ENCODE data around the gene CAPZB.

Gene CAPZB

DNA sequence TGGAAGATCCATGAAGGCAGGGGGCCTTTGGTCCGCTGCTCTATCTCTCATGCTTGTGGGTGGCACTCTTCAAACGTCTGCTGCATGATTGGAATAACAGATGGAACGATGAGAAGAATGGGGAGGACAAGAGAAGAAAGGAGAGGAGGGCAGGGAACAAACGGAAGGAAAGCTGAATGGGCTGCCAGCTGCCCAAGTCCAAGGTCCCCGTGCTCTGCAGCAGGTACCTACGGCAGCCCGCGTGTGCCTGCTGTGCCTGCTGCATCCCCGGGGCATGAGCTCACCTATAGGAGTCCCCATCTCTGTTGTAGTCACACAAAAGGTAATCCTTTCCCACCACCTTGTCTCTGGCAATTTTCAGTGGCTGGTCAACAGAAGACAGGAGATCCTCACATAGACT lies 100.1 kb downstream of the CAPZB start:
- DNase-seq (ENCODE audit: low spot score) = no peak

DNA sequence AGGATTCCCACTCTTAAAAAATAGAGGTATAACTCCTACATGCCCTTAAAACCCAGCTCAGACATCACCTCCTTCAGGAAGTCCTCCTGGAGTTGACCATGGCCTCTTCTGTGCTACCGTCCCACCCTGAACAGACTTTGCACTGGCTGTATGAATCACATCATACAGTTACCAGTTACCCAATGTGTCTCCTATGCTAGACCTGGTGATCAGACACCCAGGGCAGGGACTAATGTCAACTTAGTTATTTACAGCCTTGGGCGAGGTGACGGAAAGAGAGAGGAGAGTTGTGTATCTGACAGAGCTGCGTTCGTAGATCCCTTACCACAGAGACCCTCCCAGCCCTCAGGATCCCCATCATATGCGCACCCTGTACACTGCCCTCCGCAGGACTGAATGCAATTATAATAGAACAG lies 100.6 kb downstream of the CAPZB start:
- no peak for DNase-seq (ENCODE audit: low spot score)

DNA sequence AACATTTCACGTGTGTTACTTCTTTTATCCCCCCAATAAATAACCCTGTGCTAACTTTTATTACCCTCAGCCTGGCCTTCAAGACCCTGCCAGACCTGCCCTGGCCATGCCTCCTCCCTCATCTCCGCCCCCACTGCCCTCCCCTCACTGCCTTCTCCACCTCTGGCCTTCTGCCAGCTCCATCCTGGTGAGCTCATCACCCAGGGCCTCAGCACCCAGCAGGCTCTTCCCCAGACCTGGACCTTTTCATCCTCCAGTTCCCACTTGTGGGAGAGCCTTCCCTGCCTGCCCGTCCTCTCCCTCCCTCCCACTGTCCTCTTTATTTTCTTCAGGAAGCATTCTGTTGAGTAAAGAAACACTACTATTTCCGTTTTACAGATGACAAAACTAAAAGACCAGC lies 101.2 kb downstream of the CAPZB start:
- DNase-seq (ENCODE audit: low spot score) = no peak

DNA sequence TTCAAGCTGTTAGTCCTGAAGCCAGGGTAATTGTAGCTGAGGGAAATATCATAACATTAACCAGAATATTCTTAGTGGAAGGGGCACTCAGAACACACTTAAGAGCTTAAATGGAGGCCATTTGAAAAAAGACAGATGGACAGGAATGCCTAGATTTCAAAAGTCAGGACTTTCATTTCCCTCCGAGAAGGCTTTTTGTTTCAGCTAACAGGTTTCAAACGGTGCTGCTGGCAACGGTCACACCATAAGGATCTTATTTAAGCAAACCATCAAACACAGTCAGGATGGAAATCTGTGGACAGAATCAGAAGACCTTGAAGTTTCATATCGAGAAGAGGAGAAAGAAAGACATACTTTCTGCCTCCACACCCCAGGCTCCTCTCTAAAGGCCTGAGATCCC lies 103.1 kb downstream of the CAPZB start:
- no peak for DNase-seq (ENCODE audit: low spot score)

DNA sequence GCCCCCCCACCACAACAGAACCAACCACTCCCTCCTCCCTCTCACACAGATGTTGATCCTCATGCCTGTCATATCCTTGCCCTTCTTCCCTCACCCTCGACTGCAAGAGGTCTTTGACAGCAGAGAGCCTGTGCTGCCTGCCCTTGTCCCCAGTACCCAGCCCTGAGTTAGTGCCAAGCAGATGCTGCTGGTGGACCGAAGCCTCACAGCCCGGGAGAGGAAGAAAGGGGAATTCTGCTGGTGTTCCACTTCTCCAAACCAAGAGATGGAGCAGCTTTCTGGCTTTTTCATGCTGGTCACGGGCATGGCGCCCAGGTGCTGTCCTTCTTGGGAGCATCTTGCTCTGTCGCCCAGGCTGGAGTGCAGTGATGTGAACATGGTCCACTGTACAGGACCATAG lies 104.1 kb downstream of the CAPZB start:
- DNase-seq (ENCODE audit: low spot score) = no peak

DNA sequence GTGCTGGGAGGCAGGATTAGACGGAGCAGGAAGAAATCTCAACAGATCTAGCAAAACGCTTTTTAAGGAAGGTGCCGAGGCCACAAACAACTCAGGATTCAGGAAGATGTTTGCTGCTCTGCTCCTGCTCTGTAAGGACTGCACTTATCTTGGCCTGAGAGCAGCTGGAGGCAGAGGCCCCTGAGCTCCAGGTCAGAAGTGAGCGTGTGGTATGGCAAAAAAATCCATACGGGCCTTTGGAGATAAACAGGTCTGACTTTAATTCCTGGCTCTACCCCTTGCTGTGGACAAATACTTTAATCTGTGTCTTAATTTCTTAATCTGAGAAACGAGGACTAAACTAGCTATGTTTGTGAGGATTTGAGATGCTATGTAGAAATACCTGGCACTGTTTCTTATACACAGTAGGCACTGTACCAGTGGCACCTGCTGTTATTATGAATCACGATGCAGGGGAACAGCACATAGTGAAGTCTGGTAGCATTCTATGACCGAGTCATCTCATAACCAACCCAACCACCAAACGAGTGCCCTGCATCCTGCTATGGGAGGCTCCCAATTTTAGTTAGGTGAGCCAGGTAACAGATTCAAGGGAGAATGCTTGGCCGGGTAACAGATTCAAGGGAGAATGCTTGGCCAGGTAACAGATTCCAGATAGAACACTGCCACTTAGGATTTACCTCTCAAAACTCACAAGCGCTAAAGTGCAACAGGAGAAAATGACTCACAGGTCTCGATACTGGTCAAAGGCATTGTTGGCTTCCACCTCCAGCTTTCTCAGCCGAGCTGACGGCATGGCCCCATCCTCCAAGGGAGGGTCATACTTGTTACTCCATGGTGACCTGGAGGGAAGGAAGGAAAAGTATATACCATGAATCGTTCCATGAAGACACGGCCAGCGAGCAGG lies 107.3 kb downstream of the CAPZB start:
- DNase-seq (ENCODE audit: low spot score) = no peak

DNA sequence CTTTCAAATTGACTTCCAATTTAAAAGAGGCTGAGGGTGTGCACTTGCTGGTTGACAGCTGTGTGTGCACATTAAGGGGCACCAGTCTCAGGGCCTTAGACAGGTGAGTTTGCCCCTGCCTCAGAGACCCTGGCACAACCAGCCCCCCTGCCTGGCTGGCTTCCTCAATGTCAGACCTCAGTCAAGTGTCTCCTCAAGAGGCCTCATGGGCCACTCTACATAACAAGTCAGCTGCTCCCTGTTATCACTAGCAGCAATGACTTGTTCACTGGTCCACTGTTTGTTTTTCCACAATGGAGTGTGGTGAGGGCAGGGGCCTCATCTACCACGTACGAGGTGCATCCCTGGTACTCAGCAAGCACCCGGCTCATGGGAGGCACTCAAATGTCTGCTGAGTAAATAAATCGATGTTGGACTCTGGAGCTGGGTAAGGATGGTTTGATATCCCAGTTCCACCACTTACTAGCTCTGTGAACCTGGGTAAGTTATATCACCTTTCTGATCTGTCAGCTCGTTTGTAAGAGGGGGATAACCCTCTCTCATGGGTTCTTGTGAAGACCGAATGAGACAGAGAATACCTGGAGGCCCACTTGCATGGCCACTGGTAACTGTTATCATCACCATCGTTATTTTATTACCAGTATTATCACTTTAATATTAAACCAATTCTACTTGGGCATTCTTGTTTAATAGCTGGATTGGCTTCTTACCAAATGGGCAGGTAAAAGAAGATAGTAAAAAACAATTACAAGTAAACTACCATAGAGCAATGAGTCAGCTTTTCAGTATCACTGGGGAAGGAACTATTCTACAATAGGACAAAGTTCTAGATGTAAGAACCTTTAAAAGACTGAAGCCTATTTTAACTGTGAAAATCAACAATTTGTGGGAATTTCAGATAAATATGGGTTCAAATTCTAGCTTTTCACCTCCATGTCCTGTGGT lies 108.6 kb downstream of the CAPZB start:
- DNase-seq (ENCODE audit: low spot score) = no peak

DNA sequence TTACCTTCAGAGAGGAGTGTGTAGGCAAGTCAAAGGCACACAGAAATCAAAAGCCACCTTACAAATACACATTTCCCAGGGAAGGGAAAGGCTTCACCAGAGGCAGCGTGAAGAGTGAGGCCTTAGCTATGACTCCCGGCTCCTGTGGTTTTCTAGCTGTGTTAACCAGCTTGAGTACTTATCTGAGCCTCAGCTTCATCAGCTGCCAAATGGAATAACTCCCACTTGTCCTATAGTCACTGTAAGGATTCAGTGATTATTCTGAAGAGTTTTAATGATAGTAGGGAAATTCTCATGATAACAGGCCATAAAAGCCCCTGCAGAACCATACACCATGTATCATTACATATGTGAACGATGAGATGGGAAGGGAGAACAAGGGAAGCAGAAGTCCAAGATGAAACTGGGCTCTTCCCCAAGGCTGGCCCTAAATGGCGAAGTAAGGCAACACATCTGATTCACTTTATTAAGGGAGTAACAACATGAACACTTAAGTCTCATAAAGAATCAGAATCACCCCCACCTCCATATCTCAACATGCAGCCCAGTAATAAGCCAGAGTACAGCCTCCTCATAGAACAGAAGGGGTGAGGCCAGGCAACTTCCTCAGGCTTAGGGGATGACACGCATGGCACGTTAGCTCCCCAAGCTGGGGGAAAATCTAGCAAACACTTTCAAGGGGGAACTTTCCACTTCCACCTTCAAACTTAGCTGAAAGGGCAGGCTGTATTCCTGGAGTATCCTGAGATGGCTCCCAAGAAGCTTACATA lies 109.5 kb downstream of the CAPZB start:
- no peak for DNase-seq (ENCODE audit: low spot score)

DNA sequence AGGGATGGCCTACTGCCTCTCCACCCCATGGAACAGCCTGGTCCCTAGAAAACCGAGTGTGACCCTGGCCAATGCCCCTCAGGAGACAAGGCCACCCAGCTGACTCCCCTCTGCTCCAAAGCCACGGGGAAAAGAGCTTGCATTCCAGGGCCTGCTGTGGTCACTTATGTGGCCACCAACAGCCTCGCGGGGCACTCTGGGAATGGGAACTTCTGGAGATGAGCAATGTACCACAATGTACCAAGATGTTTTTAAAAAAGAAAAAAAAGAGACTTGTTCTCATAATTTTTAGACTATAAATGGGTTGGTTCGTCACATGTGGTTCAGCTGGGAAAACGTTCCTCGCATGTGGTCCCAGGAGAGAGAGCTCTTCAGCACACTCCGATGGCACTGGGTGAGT lies 110.4 kb downstream of the CAPZB start:
- DNase-seq (ENCODE audit: low spot score) = no peak

DNA sequence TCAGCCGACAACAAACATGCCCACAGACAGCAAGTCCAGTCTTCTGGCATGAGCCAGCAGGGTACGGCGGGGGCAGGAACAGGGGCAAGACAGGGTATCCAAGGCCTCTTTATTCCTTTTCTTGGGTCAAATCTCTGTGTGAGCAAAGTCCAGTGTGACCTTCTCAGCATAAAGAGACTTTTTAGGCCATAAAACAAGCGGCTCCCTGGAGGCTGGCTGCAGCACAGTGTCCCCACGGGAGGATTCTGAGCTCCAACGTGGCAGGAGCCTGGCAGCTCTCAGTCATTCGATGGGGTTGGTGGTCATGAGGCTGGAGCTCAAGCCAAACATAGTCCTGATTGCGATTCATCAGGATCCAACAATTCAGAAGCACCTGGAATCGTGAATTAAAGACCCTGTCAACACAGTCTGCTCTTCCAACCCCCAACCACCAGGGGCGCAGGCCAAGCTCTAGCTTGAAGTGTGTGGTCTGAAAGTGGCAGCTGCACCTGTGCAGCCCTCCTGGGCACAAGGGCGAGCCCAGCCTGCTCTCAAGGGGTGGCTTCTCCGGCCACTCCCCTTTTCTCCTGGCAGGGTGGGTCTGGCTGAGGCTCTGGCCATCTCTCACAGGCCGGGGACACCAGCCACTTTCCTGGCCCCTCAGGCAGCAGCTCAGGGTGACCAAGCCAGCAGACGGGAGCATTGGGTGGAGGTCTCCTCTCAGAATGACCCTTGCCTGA lies 111.1 kb downstream of the CAPZB start:
- no peak for DNase-seq (ENCODE audit: low spot score)

DNA sequence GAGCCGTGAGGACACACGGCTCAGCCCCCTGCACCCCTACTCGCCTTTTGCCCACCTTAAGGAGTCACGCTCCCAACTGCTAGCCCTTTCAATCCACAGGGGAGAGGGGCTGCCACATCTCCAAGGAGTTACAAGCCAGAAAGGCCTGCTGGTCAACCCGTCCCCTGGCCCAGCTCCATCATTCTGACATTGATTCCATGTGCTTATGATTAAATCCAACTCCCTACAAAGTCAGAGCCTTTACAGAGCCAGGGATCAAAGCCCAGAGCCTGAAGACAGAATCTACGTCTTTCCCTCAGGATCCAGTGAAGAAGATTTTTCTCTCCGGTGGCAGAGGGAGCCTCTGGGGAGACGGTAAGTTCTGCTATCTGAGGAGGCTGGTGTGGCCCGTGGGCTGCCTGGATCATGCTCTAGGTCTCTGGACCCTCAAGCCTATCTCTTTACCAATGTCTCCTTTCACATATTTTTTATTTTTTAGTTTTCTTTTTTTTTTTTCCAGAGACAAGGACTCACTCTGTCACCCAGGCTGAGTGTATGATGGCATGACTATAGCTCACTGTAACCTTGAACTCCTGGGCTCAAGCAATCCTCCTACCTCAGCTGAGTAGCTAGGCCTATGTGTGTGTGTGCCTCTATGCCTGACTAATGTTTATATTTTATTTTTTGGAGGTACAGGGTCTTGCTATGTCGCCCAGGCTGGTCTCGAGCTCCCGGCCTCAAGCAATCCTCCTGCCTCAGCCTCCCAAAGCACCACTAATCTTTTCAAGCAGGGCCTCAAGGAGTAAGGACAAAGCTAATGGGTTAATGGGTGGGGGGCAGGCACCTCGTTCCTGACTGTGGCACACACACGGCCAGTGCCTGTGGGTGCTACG lies 111.9 kb downstream of the CAPZB start:
- no peak for DNase-seq (ENCODE audit: low spot score)

DNA sequence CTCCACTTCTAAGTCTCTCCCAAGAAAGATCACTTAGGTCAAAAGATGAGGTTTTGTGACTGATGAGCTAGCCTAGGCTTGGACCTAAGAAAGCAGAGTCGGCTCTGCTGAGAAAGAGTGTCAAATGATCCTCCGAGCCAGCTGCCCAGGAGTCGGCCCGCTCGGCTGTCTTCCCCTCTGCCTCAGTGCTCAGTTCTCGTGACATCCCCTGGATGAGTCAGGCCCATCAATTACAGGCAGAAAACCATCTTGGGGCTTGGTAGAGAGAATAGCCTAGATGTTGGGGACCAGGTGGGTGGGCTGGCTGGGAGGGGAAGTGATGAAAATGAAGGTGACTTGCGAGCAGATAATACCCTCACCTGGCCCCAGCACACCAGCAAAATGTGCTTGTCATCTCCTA lies 112.7 kb downstream of the CAPZB start:
- DNase-seq (ENCODE audit: low spot score) = no peak

DNA sequence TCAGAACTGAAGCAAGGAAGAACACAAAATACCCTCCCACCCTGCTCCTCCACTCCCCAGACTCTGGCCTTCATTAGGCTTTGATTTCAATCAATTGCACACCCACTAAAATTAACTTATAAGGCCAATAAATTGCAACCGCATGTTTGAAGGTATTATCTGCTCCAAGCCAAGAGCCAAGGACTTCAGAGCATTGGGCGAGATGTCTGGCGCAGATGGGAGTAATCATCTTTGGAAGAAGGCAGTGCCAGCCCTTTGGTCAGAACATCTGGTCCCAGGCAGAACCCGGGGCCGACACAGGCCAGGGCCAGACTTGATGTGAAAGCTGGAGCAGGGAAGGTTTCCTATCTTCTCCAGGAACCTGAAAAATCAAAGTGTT lies 113.2 kb downstream of the CAPZB start:
- DNase-seq (ENCODE audit: low spot score) = no peak

DNA sequence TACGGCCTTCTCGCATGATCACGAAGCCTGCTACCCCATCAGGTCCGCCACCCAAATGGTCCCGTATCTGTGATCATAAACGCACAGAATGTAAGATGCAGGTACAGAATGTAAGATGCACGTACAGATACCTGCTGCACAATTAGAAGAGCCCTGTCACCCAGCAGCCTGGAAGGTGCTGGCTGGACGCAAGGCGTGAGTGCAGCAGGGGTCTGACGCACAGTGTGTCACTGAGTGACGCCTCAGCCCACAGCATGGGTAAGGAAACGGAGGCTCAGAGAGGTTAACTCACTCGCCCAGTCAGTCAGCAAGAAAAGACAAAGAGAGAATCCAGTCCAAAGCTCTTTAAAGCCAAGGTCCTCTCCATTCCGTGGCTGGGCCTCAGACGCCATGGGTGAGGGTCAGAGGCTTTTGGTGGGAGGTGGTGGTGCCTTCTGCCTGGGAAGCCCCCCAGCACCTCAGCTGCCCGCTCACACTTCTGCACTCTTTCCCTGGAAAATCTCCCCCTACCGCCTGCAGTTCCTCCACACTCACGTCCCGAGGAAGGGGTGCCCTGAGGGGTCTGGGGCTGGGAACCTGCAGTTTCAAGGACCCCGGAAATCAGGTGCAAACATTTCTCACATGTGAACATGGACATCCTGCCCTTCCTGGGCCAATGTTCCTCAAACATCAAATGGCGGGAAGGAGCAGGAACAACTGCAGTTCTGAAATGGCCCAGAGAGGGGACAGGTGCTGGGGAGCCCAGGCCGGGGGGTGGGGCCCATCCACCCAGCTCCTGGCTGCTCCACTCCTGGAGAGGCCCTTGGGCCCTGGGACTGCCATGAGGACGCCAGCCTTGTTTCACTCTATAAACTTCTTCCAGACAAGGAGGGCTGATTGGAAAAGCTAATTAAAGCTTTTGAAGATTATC lies 113.9 kb downstream of the CAPZB start:
- no peak for DNase-seq (ENCODE audit: low spot score)

DNA sequence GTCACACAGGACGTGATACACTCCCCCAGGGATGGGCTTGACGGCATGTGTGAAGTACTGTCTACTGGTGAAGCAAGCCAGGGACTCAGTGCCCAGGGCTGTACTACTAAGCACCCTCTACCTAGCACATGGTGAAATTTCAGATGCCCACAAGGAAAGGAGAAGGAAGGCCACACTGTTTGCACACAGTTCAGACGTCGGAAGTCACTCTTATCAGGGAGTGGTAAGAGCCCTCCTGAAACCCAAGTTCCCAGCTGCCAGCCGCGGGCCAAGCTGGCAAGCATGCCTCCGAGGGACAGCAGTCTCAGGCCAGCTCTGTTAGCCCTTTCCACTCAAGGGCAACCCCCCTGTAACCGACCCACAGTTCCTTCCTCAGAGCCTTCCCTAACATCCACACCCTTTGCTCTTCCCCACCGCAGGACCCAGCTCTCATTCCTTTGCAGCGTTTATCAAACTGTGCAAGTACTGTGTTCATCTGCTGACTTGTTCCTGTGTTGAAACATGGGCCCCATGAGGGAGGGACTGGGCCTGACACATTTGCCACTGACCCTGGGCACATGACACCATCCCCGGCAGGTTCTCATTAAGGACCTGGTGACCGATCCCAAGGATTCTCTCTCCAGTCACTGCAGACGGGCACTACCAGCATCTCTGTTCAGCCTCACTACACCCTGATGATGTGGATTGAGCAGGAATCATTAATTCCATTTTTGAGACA lies 114.7 kb downstream of the CAPZB start:
- DNase-seq (ENCODE audit: low spot score) = no peak

DNA sequence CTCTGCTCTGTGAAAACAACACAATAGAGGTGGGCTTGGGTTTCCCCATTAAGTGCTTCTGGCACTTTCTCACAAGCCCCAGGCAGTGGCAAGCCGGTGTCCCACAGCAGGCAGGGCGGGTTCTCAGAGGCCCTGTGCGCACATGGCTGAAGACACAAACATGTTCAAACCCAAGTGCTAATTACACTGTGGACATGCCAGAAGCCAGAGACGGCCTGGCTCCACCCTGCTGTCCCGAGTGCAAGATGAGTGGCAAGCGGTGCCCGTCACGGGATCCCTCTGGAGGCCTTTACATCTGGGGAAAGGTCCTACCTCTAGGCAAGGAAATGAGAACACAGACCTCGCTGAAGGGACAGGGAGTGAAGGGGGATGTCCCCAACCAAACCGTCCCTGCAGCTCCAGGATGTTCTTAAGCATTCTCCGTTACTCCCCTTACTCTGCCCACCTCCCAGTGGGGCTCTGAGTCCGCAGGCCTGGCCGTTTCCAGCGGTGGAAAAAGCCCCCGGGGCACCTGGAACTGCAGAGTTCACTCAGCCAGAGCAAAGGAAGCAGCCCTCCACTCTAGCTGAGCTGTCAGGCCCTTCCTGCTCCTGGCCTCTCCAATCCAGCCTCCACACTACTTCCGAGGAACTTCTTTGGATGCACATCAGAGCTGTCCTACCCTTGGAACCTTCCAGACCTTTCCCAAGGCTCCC lies 115.8 kb downstream of the CAPZB start:
- no peak for DNase-seq (ENCODE audit: low spot score)

DNA sequence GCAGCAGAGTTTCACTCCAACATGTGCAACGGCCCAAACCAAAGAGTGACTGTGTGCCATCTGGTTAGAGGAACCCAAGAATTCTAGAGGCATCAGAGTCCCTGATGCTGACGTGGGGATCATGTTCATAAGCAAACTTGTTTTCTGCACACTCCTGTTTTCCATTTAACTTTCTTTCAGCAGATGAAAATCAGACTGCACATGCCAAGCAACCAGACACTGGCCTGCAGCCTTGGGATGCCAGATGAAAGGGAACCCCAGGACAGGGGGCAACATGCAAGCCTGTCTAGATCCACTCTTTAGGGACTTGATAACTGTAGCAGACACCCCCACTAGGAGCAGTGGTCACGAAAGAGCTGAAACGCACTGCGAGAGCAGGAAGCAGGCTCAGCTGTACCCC lies 116.4 kb downstream of the CAPZB start:
- DNase-seq (ENCODE audit: low spot score) = no peak

DNA sequence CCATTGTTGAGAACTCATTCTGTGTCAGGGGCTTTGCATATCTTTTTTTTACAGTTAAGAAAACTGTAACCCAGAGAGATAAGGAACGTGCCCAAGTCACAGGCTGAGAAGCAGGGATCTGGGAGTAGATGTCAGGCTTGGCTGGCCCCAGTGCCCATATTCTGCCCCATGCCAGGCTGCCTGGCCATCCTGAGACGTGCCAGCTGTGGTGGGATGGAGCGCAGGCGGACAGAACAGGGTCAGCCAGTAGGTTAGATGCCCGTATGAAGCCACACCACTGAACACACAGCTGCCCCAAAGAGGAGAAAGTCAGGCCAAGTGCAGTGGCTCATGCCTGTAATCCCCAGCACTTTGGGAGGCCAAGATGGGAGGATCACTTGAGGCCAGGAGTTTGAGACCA lies 117.3 kb downstream of the CAPZB start:
- no peak for DNase-seq (ENCODE audit: low spot score)
